ENCODE data around the gene ANKS3.
"Not testable (repeated sequence)": the region's sequence is repeated elsewhere in the genome, so short reads cannot be mapped to it uniquely, and the experiment has no call there.

The ANKS3 gene

DNA sequence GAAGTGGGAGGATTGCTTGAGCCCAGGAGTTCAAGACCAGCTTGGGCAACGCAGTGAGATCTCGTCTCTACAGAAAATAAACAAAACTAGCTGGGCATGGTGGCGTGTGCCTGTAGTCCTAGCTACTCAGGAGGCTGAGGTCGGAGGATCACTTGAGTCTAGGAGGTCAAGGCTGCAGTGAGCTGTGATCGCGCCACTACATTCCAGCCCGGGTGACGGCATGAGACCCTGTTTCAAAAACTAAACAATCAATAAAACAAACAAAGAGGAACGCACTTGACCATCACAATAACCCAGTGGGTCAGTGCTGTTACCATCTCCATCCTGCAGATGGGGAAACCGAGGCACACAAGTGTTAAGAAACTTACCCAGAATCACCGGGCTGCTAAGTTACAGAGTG lies 19.2 kb upstream of the ANKS3 start:
- no peak for DNase-seq (ENCODE audit: low read depth)

DNA sequence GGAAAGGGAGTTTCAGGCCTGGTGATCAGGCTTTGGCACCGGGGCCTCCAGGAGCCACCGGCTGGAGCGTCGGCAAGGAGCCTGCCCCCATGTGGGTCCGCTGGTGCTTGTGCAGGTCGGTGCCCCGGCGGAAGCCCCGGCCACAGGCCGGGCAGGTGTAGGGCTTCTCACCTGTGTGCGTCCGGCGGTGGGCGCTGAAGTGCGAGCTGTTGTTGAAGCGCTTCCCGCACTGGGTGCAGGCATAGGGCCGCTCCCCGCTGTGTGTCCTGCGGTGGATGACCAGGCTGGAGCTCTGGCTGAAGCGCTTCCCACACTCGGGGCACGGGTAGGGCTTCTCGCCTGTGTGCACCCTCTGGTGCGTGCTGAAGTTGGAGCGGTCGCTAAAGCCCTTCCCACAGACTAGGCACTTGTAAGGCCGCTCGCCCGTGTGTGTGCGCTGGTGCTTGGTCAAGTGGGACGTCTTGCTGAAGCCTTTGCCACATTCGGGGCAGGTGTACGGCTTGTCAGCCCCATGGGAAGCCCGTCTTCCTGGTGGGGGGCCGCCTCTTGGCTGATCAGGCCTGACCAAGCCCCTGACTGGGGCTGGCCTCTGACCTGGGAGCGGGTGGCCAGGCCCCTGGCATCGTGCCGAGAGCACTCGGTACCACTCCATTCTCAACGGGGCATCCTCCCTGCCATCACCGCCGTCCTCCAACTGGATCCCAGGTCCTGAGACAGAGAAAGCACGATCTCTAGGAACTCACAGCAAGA lies 18.5 kb upstream of the ANKS3 start:
- DNase-seq (ENCODE audit: low read depth) = no peak

DNA sequence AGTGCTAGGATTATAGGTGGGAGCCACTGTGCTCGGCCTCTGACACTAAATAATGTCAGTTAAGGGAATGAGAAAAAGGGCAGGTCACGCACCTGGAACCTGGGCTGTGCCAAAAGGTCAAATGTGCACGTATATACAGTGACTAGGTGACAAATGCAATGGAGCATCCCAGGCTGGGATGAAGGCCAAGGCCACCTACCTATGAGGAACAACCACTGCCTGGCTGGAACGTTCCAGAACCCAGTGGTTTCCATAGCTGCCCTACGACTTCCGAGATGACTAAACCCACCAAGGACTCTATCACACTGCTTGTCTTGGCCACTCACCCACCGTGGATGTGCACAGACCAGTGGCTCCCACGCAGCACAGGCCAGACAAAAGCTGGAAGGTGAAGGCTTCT lies 16.8 kb upstream of the ANKS3 start:
- DNase-seq (ENCODE audit: low read depth) = no peak

DNA sequence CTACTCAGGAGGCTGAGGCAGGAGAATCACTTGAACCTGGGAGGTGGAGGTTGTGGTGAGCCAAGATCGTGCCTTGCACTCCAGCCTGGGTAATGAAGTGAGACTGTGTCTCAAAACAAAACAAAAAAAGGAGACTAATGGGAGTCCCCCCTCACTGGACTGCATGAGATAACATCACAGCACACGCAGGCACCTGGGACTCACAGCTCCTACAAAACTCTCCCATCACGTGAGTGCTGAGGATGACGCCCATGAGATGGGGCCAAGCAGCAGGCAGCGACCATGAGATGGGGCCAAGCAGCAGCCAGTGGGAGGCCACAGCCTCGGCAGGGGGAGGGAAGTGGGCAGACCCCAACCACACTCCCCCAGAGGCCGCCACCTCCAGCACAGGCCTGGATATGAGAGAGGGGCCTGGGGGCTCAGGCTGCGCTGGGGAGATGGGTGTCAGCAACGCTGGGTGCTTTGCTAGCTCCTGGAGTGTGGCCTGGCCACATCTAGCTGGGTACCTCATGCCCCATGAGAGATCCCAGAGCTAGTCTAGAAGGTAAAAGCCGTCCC lies 15.7 kb upstream of the ANKS3 start:
- DNase-seq (ENCODE audit: low read depth) = no peak

- no peak for DNase-seq (ENCODE audit: low read depth)
Observed at GRCh38 chr16:4748682-4749411, 14.8 kb upstream of the ANKS3 start.

DNA sequence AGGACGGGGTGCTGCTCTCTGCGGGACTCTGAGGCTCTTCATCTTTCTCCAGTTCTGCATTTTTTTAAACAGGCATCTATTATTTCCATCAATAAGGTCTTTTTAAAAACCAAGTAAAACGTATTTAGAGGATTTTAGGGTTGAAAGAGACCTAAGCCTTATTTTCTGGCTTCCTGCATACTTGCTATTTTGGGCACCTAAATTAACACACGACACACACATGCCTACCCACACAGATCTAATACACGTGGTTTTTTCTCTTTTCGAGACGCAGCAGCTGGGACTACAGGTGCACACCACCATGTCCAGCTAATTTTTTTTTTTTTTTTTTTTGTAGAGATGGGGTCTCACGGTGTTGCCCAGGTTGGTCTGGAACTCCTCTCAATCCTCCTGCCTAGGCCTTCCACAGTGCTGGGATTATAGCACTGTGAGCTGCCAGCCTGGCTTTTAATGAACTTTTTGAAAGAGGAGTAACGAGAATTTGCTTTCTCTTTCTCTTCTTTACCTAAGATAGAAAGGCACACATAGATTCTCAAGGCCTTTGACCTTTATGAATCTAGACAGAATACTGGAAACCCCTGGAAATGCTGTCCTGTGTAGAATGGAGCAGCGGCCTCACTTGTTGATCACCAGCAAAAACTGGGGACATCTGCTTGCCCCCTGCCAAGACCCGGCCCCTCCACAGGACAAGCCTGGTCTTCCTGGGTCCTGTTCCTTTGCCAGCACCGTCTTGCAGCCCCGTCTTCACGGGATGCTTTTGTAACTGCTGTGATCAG lies 14.0 kb upstream of the ANKS3 start:
- no peak for DNase-seq (ENCODE audit: low read depth)

GRCh38 chr16:4746991-4747574 lies 13.0 kb upstream of the ANKS3 start:
- DNase-seq (ENCODE audit: low read depth) = no peak

GRCh38 chr16:4746215-4746614 lies 12.1 kb upstream of the ANKS3 start:
- no peak for DNase-seq (ENCODE audit: low read depth)

DNA sequence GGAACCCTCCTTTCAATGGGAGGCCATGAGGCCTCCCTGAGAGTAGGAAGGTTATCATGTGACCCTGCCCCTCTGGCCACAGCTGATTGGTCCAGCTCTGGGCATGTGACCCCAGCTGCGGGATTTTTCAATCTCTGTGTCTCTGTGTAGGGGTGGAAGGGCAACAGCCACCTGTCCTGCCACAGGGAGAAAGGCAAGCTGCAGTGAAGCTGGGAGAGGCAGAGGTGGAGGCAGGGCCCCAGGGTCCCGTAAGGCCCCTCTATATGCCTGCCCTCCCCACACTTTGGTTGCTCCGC lies 11.2 kb upstream of the ANKS3 start:
- DNase-seq (ENCODE audit: low read depth) = no peak

GRCh38 chr16:4744555-4745273 lies 10.6 kb upstream of the ANKS3 start:
- no peak for DNase-seq (ENCODE audit: low read depth)

DNA sequence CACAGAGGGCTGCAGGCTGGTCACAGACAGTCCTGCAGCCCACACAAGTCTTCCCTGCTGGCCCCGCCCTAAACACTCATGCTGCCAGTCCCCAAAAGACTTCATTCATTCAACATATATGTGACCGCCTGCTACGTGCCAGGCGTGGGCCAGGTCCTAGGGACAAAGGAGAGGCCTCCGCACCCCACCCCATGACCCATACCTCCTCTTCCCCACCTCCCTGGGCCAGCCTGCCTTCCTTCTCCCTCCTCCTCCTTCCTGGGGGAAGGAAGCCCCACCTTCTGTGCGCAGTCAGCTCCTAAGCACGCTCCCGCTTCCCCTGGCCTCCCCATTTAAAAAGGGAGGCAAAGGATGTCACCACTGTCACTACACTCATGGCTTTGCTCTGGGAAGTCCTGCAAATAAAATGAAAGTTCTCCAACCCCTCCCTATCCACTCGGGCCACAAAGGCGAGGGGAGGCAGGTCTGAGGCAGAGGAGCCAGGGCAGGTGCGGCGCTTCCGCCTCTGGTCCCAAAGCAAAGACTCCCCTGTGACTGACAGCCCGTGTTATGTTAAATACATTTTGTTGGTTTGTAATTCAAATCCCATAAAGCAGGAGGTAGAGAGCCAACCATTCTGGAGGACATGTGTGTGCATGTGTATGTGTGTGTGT lies 9.3 kb upstream of the ANKS3 start:
- DNase-seq (ENCODE audit: low read depth) = no peak

DNA sequence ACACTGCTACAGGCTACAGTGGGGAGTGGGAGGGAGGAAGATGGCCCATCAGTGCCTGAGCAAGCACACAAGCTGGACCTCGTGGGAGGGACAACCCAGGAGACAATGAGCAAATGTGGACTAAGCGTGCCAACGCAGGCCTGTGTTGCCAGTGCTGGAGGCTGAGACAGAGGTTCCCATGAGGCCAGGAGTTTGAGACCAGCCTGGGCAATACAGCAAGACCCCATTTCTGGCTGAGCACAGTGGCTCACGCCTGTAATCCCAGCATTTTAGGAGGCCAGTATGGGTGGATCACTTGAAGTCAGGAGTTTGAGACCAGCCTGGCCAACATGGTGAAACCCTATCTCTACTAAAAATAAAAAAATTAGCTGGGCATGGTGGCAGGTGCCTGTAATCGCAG lies 4.3 kb upstream of the ANKS3 start:
- DNase-seq (ENCODE audit: low read depth) = not testable (repeated sequence)

- no peak for DNase-seq (ENCODE audit: low read depth)
Observed at GRCh38 chr16:4737545-4737944, 3.5 kb upstream of the ANKS3 start.

- DNase-seq (ENCODE audit: low read depth) = no peak
Observed at GRCh38 chr16:4736546-4736945, 2.5 kb upstream of the ANKS3 start.

DNA sequence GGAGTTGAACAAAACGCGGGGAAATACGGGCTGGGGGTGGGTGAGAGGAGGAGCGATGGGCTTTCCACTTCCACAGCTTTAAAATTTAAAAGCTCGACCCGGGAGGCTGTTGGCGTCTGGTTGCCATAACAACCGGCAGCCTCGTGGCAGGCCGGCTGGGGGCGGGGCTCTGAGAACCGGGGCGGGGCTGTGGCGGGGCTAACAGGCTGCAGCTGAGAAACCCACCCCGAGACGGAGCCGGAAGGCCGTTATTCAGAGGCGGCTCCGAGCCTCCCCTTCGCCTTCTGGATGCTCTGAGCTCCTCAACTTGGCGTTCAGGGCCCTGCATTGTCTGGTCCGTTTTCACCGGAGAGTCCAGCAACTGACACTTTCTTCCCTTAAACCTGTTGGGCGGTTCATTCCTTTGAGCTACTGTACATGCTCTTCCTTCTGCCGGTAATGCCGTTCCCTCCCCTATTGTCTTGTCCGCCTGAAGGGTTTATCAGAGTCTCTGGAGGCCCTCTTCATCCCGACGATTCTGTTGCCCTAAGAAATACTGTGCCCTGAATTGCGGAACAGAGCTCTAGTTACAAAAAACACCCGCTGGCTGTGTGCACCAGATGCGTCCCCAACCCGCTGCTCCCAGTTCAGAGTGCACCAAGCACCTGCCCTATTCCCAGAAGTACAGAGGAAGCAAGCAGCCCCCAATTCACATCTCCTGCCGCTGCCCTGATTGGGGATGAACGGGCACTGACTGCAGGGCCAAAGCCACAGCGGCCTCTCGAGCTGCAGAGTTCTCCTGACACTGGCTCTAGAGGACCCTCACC lies 862 bp upstream of the ANKS3 start:
- peak; percentile 85 for DNase-seq (ENCODE audit: low read depth)

GRCh38 chr16:4733747-4734062 lies 366 bp downstream of the ANKS3 start:
- peak; percentile 23 for DNase-seq (ENCODE audit: low read depth)

GRCh38 chr16:4733211-4733742 lies 794 bp downstream of the ANKS3 start:
- no peak for DNase-seq (ENCODE audit: low read depth)

GRCh38 chr16:4729876-4730275 lies 4.2 kb downstream of the ANKS3 start:
- DNase-seq (ENCODE audit: low read depth) = no peak

- no peak for DNase-seq (ENCODE audit: low read depth)
Observed at GRCh38 chr16:4728676-4729075, 5.4 kb downstream of the ANKS3 start.

GRCh38 chr16:4726616-4727015 lies 7.5 kb downstream of the ANKS3 start:
- no peak for DNase-seq (ENCODE audit: low read depth)

Data from ELR (cell line).